Astrocyte of the spinal cord (primary cell): Measurements from ENCODE around the gene ARHGAP29.

Source experiments
- DNase-seq: peaks from one replicate; pipeline ENCODE4 v3.0.0; 2011; ENCODE audit warnings: low read depth, low spot score
- H3K4me3 ChIP-seq: 2 replicates; pipeline ENCODE4 v1.5.1; 2011; ENCODE audit warnings: low read depth, mild to moderate bottlenecking, low read length, moderate library complexity
- in situ Hi-C: cut with HindIII; loops from 2 replicates; pipeline ENCODE4 v1.10.0; 2017; ENCODE audit warnings: low sequenced_read_pairs
- TF ChIP-seq, protein P1 (sequence below): IDR thresholded peaks from 2 replicates; pipeline ENCODE4 v1.5.1; 2012; ENCODE audit warnings: low read depth, mild to moderate bottlenecking, low read length, inconsistent platforms

Gene ARHGAP29, protein sequence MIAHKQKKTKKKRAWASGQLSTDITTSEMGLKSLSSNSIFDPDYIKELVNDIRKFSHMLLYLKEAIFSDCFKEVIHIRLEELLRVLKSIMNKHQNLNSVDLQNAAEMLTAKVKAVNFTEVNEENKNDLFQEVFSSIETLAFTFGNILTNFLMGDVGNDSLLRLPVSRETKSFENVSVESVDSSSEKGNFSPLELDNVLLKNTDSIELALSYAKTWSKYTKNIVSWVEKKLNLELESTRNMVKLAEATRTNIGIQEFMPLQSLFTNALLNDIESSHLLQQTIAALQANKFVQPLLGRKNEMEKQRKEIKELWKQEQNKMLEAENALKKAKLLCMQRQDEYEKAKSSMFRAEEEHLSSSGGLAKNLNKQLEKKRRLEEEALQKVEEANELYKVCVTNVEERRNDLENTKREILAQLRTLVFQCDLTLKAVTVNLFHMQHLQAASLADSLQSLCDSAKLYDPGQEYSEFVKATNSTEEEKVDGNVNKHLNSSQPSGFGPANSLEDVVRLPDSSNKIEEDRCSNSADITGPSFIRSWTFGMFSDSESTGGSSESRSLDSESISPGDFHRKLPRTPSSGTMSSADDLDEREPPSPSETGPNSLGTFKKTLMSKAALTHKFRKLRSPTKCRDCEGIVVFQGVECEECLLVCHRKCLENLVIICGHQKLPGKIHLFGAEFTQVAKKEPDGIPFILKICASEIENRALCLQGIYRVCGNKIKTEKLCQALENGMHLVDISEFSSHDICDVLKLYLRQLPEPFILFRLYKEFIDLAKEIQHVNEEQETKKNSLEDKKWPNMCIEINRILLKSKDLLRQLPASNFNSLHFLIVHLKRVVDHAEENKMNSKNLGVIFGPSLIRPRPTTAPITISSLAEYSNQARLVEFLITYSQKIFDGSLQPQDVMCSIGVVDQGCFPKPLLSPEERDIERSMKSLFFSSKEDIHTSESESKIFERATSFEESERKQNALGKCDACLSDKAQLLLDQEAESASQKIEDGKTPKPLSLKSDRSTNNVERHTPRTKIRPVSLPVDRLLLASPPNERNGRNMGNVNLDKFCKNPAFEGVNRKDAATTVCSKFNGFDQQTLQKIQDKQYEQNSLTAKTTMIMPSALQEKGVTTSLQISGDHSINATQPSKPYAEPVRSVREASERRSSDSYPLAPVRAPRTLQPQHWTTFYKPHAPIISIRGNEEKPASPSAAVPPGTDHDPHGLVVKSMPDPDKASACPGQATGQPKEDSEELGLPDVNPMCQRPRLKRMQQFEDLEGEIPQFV

DNA sequence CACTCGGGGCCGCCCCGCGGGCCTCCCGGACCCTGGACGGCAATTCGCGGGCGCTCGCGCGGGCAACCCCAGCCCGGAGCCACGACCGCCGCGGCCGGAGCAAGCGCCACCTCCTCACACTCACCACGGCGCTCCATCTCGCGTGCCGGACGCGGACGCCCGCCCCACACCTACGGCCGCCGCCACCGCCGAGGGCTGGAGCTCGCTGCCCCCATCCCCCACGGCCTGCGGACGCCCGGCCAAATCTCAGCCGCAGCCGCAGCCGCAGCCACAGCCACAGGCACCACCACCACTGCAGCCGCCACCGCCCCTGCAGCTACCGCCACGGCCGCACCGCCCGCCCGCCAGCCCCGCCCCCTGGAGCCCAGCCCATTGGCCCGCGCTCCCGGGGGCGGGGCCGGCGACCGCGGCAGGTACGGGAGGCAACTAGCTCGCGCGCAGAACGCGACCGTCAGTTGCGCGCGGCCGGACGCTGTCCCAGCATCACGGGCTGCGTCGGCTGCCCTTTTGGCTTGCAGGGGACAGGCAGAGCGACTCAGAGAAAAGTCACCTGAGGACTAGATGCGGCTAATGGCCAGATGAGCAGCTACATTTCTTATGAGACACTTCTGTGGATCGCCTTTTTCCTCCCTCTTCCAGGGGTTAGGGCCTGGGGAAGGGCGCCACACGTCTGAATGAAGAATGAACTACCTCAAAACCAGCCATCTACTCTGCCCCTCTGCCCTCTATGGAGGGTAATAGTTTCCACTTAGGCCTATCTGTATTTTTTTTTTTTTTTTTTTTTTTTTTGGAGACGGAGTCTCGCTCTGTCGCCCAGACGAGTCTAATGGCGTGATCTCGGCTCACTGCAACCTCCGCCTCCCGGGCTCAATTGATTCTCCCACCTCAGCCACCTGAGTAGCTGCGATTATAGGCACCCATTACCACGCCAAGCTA is at the start of gene ARHGAP29:
Gene ARHGAP29, minus strand, starts transcription at position 294 of the 936 bp plus-strand sequence. CDS start 5,973 bp downstream, outside the sequence.
- in situ Hi-C loops, result no loop called here
- peak; percentile 78 for DNase-seq
- peak within 1 kb of the TSS; percentile 96 for H3K4me3 ChIP-seq
- TF ChIP-seq, protein P1, sequence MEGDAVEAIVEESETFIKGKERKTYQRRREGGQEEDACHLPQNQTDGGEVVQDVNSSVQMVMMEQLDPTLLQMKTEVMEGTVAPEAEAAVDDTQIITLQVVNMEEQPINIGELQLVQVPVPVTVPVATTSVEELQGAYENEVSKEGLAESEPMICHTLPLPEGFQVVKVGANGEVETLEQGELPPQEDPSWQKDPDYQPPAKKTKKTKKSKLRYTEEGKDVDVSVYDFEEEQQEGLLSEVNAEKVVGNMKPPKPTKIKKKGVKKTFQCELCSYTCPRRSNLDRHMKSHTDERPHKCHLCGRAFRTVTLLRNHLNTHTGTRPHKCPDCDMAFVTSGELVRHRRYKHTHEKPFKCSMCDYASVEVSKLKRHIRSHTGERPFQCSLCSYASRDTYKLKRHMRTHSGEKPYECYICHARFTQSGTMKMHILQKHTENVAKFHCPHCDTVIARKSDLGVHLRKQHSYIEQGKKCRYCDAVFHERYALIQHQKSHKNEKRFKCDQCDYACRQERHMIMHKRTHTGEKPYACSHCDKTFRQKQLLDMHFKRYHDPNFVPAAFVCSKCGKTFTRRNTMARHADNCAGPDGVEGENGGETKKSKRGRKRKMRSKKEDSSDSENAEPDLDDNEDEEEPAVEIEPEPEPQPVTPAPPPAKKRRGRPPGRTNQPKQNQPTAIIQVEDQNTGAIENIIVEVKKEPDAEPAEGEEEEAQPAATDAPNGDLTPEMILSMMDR, result no peak

DNA sequence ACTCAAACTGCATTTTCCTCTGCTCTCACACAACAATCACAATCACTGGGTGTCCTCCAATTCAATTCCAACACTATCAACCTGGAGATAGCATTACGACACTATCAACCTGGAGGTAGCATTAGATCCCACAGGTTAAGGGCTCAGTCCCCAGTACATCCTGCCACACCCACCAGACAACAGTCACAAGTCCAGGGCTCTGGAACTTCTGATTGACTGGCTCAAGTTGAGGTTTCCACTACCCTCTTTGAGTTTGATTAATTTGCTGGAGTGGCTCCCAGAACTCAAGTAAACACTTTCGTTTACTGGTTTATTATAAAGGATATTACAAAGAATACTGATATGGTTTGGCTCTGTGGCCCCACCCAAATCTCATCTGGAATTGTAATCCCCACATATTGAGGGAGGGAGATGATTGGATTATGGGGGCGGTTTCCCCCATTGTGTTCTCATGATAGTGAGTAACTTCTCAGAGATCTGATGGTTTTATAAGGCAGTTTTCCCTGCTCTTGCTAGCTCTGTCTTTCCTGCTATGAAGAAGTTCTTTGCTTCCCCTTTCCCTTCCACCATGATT is 49.6 kb upstream of the ARHGAP29 start:
- in situ Hi-C loops, result no loop called here
- no peak overlapping the region for H3K4me3 ChIP-seq
- TF ChIP-seq, protein P1, result no peak
- no peak for DNase-seq

DNA sequence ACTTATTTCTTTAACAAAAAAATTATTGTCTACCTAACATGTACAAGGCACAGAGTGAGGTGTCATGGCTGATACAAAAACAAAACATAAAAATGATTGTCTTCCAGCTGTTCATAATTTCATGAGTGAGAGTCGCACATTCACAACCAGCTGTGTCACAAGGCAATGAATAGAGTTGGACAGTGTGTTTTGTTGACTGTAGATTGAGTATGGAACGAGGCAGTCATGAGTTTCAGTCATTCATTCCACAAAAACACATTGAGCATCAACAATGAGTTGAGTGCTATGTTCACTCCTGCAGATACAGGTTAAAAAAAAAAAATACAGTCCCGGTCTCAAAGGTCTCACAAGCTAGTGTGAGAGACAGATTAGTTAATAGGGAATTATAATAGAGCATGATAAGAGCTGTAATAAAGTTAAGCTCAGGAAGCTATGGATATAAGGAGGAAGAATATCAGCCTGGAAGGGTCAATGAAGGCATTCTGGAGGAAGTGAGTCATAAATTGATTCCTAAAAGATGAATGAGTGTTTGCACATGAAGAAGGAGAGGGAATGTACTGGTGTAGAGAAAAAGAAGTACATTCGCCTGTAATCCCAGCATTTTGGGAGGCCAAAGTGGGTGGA is 47.8 kb upstream of the ARHGAP29 start:
- in situ Hi-C loops, result no loop called here
- TF ChIP-seq, protein P1, result no peak
- DNase-seq, result no peak
- no peak overlapping the region for H3K4me3 ChIP-seq

DNA sequence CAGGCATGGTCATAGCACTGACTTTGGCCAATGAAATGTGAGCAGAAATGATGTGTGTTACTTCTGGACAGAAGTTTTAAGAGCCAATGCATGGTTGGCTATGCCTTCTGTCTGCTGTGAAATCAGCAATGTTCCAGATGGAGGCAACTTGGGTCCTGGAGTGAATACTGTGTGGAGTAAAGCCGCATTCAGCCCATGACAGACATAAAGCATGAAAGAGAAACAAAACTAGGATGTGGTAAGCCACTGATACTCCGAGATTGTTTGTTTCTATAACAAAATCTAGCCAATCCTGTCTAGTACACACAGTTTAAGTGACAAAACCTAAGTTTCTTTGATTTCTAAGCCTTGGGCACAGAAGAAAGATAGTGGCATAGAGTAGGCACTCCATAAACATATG is 47.1 kb upstream of the ARHGAP29 start:
- DNase-seq, result peak; percentile 69
- TF ChIP-seq, protein P1, result no peak
- H3K4me3 ChIP-seq, result no peak overlapping the region
- in situ Hi-C loops, result no loop called here

DNA sequence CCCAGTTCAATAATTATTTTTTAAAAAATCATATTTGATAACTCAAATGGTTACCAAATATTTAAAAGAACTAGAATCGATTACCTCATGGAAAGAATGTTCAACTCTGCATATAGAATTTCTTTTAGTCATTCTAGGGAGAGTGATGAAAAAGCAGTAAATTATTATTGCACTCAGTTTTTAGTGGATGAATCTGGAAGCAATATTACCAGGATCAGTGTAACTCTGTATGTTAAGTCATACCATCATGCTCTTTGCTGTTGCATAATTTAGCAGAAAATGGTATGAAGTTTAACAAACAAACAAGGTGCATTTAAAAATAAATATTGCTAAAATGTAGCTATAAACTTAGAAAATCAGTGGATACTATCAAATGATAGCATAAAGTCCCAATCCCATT is 46.1 kb upstream of the ARHGAP29 start:
- TF ChIP-seq, protein P1, result no peak

More for the DNA sequence above, 46.1 kb upstream of the ARHGAP29 start:
- in situ Hi-C loops, result no loop called here
- no peak overlapping the region for H3K4me3 ChIP-seq
- DNase-seq, result no peak
